Neural cell (in vitro differentiated cells): ENCODE data around the gene LRRC26.

Experiments used
- EP300 ChIP-seq: fragments of 450-650 bp; conservative IDR thresholded peaks from 2 replicates; pipeline ENCODE4 v1.6.1; 2014; ENCODE audit warnings: antibody characterized with exemption, mild to moderate bottlenecking, moderate library complexity; ENCODE audit not compliant: poor library complexity, severe bottlenecking
- EZH2 ChIP-seq: fragments of 200-600, 300-800 bp; shearing (Covaris generic), sonication (generic); IDR thresholded peaks from 2 replicates; pipeline ENCODE4 v1.6.1; 2014; ENCODE audit warnings: antibody characterized with exemption, low read length, borderline replicate concordance, mild to moderate bottlenecking; ENCODE audit not compliant: insufficient read depth, poor library complexity, severe bottlenecking
- MXI1 ChIP-seq: fragments of 450-650 bp; conservative IDR thresholded peaks from 2 replicates; pipeline ENCODE4 v1.6.1; 2014; ENCODE audit warnings: antibody characterized with exemption, mild to moderate bottlenecking; ENCODE audit not compliant: poor library complexity, severe bottlenecking
- POLR2AphosphoS5 ChIP-seq: IDR thresholded peaks from 2 replicates; pipeline ENCODE4 v1.6.1; 2012
- RAD21 ChIP-seq: fragments of 450-650 bp; conservative IDR thresholded peaks from 2 replicates; pipeline ENCODE4 v1.6.1; 2014; ENCODE audit warnings: antibody characterized with exemption, mild to moderate bottlenecking, moderate library complexity
- SMC3 ChIP-seq: fragments of 450-650 bp; conservative IDR thresholded peaks from 2 replicates; pipeline ENCODE4 v1.6.1; 2014; ENCODE audit warnings: antibody characterized with exemption, mild to moderate bottlenecking, moderate library complexity; ENCODE audit not compliant: poor library complexity
- TAF1 ChIP-seq: IDR thresholded peaks from 2 replicates; pipeline ENCODE4 v1.6.1; 2012; ENCODE audit warnings: low read depth
- TF ChIP-seq, protein P1 (sequence below): fragments of 450-650 bp; IDR thresholded peaks from 2 replicates; pipeline ENCODE4 v1.5.1; 2014; ENCODE audit warnings: antibody characterized with exemption, mild to moderate bottlenecking, moderate library complexity; ENCODE audit not compliant: poor library complexity, severe bottlenecking
- TF ChIP-seq, protein P2 (sequence below): IDR thresholded peaks from 2 replicates; pipeline ENCODE4 v1.6.1; 2012; ENCODE audit warnings: borderline replicate concordance

DNA sequence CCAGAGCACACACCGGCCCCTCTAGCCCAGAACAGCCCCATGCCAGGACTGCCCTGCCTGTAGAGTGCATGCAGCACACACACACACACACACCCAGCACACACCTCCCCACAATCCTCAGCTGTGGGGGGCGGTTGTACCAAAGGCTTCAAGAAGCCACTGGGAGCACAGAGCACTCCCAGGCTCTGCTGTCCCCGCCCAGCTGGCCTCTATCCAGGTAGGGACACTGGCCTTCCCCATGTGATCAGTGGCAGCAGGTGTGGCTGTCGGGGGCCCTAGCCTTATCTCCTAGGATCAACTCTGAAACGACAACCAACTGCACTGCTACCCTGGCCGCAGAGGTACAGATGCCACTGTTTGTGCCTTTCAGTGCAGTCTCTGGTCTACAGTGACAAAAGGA, 16.5 kb upstream of the LRRC26 start:
- TF ChIP-seq, protein P1, sequence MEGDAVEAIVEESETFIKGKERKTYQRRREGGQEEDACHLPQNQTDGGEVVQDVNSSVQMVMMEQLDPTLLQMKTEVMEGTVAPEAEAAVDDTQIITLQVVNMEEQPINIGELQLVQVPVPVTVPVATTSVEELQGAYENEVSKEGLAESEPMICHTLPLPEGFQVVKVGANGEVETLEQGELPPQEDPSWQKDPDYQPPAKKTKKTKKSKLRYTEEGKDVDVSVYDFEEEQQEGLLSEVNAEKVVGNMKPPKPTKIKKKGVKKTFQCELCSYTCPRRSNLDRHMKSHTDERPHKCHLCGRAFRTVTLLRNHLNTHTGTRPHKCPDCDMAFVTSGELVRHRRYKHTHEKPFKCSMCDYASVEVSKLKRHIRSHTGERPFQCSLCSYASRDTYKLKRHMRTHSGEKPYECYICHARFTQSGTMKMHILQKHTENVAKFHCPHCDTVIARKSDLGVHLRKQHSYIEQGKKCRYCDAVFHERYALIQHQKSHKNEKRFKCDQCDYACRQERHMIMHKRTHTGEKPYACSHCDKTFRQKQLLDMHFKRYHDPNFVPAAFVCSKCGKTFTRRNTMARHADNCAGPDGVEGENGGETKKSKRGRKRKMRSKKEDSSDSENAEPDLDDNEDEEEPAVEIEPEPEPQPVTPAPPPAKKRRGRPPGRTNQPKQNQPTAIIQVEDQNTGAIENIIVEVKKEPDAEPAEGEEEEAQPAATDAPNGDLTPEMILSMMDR: no peak
- no peak for TF ChIP-seq POLR2AphosphoS5
- no peak for TF ChIP-seq EZH2
- TF ChIP-seq TAF1: no peak
- no peak for TF ChIP-seq RAD21
- no peak for TF ChIP-seq EP300
- TF ChIP-seq, protein P2, sequence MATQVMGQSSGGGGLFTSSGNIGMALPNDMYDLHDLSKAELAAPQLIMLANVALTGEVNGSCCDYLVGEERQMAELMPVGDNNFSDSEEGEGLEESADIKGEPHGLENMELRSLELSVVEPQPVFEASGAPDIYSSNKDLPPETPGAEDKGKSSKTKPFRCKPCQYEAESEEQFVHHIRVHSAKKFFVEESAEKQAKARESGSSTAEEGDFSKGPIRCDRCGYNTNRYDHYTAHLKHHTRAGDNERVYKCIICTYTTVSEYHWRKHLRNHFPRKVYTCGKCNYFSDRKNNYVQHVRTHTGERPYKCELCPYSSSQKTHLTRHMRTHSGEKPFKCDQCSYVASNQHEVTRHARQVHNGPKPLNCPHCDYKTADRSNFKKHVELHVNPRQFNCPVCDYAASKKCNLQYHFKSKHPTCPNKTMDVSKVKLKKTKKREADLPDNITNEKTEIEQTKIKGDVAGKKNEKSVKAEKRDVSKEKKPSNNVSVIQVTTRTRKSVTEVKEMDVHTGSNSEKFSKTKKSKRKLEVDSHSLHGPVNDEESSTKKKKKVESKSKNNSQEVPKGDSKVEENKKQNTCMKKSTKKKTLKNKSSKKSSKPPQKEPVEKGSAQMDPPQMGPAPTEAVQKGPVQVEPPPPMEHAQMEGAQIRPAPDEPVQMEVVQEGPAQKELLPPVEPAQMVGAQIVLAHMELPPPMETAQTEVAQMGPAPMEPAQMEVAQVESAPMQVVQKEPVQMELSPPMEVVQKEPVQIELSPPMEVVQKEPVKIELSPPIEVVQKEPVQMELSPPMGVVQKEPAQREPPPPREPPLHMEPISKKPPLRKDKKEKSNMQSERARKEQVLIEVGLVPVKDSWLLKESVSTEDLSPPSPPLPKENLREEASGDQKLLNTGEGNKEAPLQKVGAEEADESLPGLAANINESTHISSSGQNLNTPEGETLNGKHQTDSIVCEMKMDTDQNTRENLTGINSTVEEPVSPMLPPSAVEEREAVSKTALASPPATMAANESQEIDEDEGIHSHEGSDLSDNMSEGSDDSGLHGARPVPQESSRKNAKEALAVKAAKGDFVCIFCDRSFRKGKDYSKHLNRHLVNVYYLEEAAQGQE: no peak
- TF ChIP-seq SMC3: no peak
- no peak for TF ChIP-seq MXI1
